Stimulated activated CD8-positive, alpha-beta memory T cell treated with anti-CD3 and anti-CD28 coated beads, Interleukin-15, amount 100 ng/mL, for 48 hours (primary cell): ENCODE results near the gene ISM2.
"Not testable (repeated sequence)": the region's sequence is repeated elsewhere in the genome, so short reads cannot be mapped to it uniquely, and the experiment has no call there.

ENCODE experiments used
- DNase-seq, 2 donors: peaks; one replicate each; pipeline ENCODE4 v3.0.0-alpha.2; 2020; ENCODE audit warnings: low read depth in 2 of 2

Gene ISM2

DNA sequence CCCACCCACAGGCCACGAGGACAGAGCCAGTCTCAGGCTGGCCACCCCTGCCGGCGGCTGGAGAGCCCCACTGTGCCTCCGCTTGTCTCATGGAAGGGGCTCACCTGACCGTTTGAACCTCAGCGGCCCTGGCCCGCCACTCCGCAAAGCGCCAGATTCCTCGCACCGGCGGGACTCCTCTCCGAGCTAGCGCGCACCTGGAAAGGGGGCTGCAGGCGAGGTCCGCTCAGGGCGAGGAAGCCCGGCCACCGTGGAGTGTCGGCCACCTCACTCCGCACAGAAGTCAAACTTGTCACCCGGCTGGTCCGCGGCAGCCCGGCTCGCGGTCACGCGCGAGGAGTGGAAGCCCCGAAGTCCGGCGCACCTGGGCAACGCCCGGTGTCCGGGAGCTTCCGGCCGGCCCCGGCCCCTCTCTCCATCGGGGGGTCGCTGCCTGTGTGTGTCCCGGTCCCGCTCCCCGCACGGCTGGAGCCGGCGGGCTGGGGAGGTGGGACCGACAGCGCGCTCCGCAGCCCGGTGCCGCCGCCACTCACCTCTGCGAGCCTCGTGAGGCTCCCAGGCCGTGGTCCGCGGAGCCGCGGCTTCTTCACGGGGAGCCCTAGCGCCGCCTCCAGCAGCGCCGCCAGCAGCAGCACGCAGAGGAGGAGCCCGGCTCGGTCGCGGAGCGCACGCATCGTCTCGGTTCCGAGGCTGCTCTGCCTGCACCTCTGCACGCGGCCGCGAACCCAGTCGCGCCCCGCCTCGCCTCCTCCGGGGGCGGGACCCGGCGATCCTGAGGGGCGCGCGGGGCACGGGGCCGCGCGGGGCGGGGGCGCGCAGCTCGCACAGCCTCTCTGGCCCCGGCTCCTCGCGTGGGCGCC is at the start of gene ISM2:
Gene ISM2, minus strand, starts transcription at position 697 of the 860 bp plus-strand sequence. Its CDS starts 23 bp downstream, at position 674.
- DNase-seq, result peak; percentile 26 to 45

GRCh38 chr14:77547512-77548180 is 49.0 kb upstream of the ISM2 start:
- no peak for DNase-seq

GRCh38 chr14:77545171-77545570 is 46.6 kb upstream of the ISM2 start:
- DNase-seq, result not testable (repeated sequence)

GRCh38 chr14:77544571-77544970 is 46.0 kb upstream of the ISM2 start:
- no peak for DNase-seq

DNA sequence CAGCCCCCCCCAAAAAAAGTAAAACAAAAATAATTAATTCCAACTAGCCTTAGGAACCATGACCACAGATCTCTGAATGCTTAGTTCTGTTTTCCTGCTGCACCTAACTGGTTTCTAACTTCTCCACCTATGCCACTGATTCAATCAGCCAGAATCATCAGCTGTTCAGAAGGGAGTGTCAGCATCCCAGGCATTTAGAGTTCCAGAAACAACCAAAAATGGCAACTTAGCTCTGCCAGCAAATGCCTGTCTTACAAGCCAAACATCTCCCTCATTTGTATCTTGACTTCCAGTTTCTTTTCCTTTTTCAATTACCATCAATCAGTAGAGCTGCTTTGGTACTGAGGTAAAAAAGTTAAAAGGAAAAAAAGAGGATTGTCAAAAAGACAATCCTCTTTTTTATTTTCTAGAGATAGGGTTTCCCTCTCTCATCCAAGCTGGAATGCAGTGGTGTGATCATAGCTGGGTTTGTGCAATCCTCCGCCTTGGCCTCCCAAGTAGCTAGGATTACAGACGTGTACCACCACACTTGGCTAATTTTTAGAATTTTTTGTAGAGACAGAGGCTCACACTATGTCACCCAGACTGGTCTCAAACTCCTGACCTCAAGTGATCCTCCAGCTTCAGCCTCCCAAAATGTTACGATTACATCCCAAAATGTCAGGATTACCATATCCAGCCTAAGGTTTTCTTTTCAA is 45.2 kb upstream of the ISM2 start:
- DNase-seq, result no peak

GRCh38 chr14:77543240-77543551 is 44.6 kb upstream of the ISM2 start:
- DNase-seq, result no peak

DNA sequence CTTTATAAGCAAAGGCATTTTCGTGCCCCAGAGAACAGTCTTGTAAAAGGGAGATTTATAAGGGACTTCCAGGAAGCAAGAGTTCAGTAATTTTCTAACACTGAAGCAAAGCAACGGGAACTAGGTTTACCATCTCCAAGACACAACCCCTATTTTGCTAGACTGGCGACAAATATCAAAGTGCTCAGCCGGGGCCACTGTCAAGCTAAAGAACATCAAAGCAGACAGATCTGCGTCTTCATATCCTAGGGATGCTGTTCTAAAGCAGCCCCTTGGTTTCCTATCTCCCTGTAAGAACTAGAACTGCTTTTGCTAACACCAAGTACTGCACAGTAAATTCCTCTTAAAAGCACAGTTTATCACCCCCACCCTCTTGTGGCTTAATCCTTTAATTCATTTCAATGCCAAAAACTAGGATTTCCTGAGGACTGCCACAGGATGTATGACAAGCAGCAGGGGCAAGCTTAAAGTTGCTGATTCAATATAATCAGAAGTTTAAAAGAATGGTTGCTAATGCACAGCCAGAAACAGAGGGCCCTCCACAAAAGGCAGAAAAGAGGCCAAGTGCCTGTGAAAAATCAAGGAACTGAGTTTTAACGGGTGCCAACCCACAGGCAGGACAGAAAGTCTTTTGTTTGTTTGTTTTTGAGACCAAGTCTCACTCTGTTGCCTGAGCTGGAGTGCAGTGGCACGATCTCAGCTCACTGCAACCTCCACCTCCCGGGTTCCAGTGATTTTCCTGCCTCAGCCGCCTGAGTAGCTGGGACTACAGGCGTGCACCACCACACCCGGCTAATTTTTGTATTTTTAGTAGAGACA is 44.0 kb upstream of the ISM2 start:
- no peak for DNase-seq

- DNase-seq, result no peak
Observed at GRCh38 chr14:77541905-77542304, 43.3 kb upstream of the ISM2 start.

DNA sequence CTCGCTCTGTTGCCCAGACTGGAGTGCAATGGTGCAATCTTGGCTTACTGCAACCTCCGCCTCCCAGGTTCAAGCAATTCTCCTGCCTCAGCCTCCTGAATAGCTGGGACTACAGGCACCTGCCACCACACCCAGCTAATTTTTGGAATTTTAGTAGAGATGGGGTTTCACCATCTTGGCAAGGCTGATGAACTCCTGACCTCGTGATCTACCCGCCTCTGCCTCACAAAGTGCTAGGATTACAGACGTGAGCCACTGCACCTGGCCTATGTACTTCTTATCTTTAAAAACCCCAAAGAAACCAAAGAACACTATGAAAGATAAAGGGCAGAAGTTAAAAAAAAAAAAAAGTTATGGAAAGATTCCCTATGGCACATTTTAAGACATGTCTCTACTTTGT is 38.3 kb upstream of the ISM2 start:
- DNase-seq, result not testable (repeated sequence)

GRCh38 chr14:77531071-77531470 is 32.5 kb upstream of the ISM2 start:
- no peak for DNase-seq

GRCh38 chr14:77529963-77530362 is 31.3 kb upstream of the ISM2 start:
- DNase-seq, result no peak

DNA sequence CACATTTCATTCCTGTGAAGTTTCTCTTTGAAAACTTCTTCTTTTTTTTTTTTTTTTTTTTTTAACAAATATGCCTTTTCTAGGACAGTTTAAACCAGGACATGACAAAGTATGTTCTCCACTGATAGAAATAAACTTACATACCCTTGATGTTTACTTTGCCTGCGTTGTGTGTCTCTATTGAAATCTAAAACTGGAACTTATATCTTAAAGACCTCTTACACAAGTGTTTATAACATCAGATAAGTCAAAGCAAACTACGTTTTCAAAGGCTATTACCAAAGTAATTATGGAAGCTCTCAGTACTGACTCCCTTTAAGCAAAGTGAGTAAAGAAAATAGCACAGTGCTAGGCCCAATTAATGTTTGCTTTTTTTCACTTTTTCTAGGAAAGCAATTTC is 30.6 kb upstream of the ISM2 start:
- no peak for DNase-seq

- not testable (repeated sequence) for DNase-seq
Observed at GRCh38 chr14:77528701-77529100, 30.1 kb upstream of the ISM2 start.

- no peak for DNase-seq
Observed at GRCh38 chr14:77526266-77526665, 27.6 kb upstream of the ISM2 start.

DNA sequence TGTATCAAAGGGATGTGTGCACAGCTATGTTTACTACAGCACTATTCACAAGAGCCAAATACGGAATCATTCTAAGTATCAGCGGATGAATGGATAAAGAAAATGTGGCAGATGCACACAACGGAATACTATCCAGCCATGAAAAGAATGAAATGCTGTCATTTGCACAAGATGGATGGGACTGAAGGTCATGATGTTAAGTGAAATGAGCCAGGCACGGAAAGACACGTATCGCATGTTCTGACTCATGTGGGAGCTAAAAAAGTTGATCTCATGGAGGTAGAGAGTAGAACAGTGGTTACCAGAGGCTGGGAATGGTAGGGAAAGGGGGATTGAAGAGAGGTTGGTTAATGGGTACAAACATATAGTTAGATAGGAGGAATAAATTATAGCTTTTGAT is 25.9 kb upstream of the ISM2 start:
- DNase-seq, result no peak

- DNase-seq, result no peak
Observed at GRCh38 chr14:77523109-77523508, 24.5 kb upstream of the ISM2 start.

- DNase-seq, result no peak
Observed at GRCh38 chr14:77520555-77520954, 21.9 kb upstream of the ISM2 start.

DNA sequence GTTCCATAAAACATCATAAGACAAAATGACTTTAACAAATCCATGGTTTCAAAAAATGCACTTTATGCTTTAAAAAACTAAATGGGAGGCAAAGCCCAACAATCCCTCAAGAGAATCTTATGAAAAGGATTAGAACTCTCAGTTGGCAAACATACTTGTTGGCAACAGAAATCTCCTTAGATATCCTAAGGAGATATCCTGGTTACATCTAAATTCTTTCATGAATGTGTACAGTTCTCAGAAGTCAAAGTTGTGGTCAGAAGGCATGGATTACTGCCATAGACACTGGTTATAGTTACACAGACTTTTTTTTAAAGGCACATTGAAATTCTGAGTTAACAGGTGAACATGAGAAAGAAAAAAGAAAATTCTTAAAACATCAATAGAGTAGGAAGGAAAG is 17.5 kb upstream of the ISM2 start:
- DNase-seq, result no peak

DNA sequence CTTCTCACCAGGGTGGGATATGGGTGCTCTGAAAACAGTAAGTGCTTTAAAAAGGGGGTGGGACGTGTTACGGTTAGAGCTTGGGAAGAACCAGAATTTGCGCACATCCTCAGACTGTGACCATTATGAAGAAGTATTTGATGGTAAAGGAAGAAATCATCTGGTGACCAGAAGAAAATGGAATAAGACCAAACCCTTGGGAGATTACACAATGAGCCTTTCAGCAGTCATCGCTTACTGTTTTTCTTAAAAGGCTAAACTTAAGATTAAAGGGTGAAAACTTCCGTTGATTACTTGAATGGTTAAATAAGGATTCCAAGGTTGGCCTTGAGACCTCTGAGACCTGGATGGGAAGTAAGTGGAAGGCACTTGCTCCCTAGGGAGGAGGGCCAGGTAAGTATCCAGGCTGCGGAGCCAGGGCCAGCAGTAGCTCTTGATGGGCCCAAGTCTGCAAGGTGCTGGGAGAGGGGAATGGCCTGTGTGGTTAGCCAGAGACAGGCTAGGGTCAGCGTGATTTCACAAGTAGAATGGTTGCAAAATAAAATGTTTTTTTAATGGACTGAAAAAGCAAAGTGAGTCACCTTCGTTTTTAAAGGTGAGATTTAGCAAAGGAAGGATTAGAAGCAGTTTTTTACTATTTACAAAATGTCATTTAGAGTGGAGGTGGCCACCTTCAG is 13.0 kb upstream of the ISM2 start:
- no peak for DNase-seq

- no peak for DNase-seq
Observed at GRCh38 chr14:77509366-77509765, 10.8 kb upstream of the ISM2 start.

DNA sequence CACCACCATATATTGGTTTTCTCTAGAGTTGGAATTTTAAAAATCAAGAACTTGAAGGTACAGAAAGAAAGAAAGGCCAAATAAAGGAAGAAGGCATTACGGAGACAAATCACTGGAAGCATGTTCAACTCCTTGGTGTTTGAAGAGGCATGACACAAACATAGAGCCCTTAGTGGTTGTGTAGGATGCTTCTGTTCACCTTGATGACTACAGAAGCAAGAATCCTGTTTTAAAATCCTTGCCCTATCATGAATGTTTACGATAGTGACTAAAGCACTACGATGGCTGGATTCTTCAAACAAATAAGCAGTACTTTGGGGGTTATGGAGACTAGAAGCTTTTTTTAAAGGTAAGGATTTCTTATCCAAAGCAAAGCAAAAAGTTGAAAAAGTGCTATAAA is 10.3 kb upstream of the ISM2 start:
- DNase-seq, result no peak
